ENCODE measurements around the gene TSPEAR.

- no peak for TF ChIP-seq POLR2A (IDR thresholded peaks at IDR 0.05)
- TF ChIP-seq CTCF (IDR thresholded peaks at IDR 0.05): no peak
Measured at GRCh38 chr21:44714905-44715304, 3.5 kb upstream of the TSPEAR start.

Data from thyroid gland (tissue), 4 donors.